Measurements from ENCODE around the gene MYO5B. TPM values are rescaled to one million over a fixed set of nuclear protein-coding genes. Genes with fewer than 3 reads are reported as not detected.

MYO5B gene
- total and polyA plus RNA-seq, 8 donors, result 6.2 to 25.3 (median 12.6) TPM

- FAIRE-seq, result no peak
- TF ChIP-seq, protein P1, sequence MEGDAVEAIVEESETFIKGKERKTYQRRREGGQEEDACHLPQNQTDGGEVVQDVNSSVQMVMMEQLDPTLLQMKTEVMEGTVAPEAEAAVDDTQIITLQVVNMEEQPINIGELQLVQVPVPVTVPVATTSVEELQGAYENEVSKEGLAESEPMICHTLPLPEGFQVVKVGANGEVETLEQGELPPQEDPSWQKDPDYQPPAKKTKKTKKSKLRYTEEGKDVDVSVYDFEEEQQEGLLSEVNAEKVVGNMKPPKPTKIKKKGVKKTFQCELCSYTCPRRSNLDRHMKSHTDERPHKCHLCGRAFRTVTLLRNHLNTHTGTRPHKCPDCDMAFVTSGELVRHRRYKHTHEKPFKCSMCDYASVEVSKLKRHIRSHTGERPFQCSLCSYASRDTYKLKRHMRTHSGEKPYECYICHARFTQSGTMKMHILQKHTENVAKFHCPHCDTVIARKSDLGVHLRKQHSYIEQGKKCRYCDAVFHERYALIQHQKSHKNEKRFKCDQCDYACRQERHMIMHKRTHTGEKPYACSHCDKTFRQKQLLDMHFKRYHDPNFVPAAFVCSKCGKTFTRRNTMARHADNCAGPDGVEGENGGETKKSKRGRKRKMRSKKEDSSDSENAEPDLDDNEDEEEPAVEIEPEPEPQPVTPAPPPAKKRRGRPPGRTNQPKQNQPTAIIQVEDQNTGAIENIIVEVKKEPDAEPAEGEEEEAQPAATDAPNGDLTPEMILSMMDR (IDR thresholded peaks at IDR 0.05), result no peak
- Histone ChIP-seq H3K27ac (no peak overlapping the region), H3K9me3 (no peaks in the 10 kb centered on the region), H3K4me3 (no peak overlapping the region), H3K4me1 (peaks cover 0 to 5% (median 3%) of the 10 kb centered on the region in 3 donors), H3K27me3 (no peaks in the 10 kb centered on the region), H3K36me3 (no peaks in the 10 kb centered on the region)
- DNase-seq, result no peak
- intact Hi-C loops (cut with DNase I), result no loop called here
- peak in 2 of 4 donors; percentile 40 to 60 for ATAC-seq
Observed at GRCh38 chr18:50144540-50144939, 50.4 kb downstream of the MYO5B start.

DNA sequence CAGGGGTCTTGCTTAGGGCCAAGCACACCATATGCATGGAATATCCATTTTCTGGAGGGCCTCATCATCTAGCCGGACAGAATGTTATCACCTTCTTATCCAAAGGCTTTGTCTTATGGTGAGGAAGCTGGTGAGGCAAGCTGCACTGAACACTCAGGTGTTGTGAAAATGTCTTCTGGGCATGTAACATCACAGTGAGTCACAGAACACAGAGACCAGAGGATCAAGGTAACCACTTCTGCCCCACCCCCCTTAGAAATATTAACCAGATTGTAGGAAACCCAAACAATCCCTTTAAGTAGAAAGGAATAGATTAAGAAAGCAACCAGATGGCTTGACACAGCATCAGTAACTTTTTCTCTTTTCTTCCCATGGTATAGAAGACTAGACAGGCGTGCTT is 51.1 kb downstream of the MYO5B start:
- Histone ChIP-seq H3K4me1 (peaks cover 0 to 5% (median 3%) of the 10 kb centered on the region in 3 donors), H3K9me3 (no peaks in the 10 kb centered on the region), H3K4me3 (no peak overlapping the region), H3K27ac (no peak overlapping the region), H3K36me3 (no peaks in the 10 kb centered on the region), H3K27me3 (no peaks in the 10 kb centered on the region)
- FAIRE-seq (no peak), ATAC-seq (peak; percentile 58 to 78 (median 74)), DNase-seq (no peak)
- TF ChIP-seq, protein P1 (IDR thresholded peaks at IDR 0.05), result no peak
- intact Hi-C loops (cut with DNase I), result no loop called here
- WGBS, 2 donors, result 96 to 97% methylated on average over 2 of the region's 2 CpGs

- Histone ChIP-seq H3K27ac (no peak overlapping the region), H3K9me3 (no peaks in the 10 kb centered on the region), H3K4me3 (no peak overlapping the region), H3K27me3 (no peaks in the 10 kb centered on the region), H3K36me3 (no peaks in the 10 kb centered on the region), H3K4me1 (peaks cover 0 to 5% (median 3%) of the 10 kb centered on the region in 3 donors)
- TF ChIP-seq, protein P1 (IDR thresholded peaks at IDR 0.05), result no peak
- peak in 1 of 4 donors; percentile 12 for ATAC-seq
- 90 to 95% methylated on average over 3 of the region's 3 CpGs for WGBS, 2 donors
- DNase-seq, result no peak
- FAIRE-seq, result no peak
- intact Hi-C loops (cut with DNase I), result no loop called here
Observed at GRCh38 chr18:50143294-50143693, 51.7 kb downstream of the MYO5B start.

DNA sequence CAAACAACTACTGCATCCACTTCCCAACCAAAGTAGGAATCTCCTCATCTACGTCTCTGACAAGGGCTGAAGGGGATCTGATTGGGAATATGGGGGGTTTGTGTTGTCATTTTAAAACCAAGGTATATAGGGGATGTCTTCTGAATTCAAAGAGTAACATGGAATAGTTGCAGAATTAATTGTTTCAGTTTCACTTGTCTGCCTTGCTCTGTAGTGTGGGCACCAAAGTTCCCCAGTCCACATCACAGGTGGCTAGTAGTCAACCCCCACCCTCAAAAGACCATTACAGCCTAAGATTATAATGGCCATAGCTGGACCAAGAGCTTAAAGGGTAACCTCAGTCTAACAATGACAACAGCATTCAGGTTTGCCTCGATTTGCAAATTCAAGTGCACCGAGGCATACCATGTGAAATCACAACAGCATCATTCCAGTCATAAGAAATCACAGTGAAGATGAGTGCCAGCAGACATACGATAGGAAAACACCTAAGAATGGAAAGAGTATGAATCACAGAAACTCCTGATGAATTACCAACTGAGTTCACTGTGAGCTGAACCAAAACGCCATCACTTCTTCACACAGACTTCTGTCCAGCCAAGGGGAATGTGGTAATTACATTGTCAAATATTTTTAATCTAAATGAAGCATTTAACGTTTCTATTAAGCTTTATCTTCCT is 52.4 kb downstream of the MYO5B start:
- TF ChIP-seq, protein P1 (IDR thresholded peaks at IDR 0.05), result no peak
- H3K27ac ChIP-seq, result no peak overlapping the region
- no peak overlapping the region for H3K4me3 ChIP-seq
- H3K27me3 ChIP-seq, result no peaks in the 10 kb centered on the region
- peak in 1 of 4 donors; percentile 16 for ATAC-seq
- no peaks in the 10 kb centered on the region for H3K36me3 ChIP-seq
- no peak for FAIRE-seq
- 64 to 75% methylated on average over 6 of the region's 6 CpGs for WGBS, 2 donors
- no peaks in the 10 kb centered on the region for H3K9me3 ChIP-seq
- H3K4me1 ChIP-seq, result peaks cover 0 to 5% (median 3%) of the 10 kb centered on the region in 3 donors
- intact Hi-C loops (cut with DNase I), result no loop called here
- no peak for DNase-seq
